Middle frontal gyrus (tissue), 1 donor: ENCODE results near the gene ZC3H13.

Source experiments
- DNase-seq: peaks from one replicate; pipeline ENCODE4 v3.0.0-alpha.2; 2015; ENCODE audit warnings: low spot score; ENCODE audit errors: extremely low spot score

The ZC3H13 gene

DNA sequence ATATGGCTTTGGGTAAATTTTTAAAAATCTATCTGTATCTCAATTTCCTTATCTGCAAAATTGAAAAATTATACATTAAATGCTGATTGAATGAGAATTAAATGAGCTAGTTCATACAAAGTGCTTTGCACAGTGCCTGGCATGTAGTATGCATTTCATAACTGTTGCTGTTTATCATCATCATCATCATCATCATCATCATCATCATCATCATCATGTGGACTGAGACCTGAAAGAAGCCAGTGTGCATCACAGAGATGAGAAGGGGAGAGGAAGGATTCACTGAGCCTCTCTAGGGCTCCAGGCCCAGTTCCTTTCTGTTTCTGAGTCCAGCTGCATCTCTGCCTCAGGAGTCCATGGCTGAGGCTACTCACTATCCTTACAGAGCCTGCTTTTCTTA, 6.9 kb upstream of the ZC3H13 start:
- no peak for DNase-seq

DNA sequence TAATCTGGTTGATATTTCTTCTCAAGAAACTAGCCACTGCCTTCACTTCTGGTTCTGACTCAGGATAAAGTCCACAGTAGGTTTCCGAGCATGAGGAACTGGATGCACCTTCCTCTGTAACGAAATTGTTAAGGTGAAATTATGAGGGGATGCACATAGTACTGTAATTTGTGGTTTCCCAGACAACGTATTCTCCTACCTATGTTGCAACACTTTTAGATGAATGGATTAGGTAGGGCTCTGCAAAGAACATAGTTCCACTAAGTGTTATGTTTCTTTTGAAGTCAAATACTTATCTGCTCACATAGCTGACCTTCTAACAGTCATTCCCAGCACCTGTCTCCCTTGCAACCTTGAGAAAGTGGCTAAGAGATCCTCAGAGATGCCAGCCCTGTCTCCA, 5.7 kb upstream of the ZC3H13 start:
- no peak for DNase-seq

DNA sequence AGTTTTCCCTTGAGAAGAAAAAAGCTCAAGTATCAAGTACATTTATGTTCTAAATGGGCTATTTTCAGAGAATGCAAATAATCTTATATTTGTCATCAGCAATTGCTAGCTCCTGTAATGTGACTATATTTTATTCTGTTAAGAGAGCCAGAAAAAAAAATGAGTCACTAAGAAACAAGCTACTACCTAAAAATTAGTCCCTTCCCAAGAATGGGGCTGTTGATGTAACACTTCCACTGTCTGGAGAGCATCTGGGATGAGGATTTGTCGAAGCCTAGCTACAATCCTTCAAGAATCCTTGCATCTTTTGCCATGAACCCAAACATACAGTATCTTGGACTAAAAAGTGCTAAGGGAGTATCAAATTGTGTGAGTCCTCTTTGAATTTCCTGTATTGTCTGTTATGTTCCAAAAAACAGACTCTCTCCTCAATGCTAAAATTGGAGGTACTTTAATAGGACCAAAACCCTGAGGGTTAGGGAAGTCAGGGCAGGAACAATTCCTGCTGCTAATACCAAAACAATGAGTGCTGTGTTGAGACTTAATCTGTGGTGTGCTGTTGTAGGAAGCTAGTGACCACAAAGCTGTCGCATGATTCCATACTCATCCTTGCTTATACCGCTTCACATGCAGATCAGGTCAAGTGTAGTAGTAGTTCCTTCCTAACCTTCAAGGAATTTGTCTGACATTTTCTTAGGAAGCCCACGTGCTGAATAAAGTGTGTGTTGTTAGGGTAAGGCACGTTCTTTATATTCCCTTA, 4.9 kb upstream of the ZC3H13 start:
- no peak for DNase-seq

DNA sequence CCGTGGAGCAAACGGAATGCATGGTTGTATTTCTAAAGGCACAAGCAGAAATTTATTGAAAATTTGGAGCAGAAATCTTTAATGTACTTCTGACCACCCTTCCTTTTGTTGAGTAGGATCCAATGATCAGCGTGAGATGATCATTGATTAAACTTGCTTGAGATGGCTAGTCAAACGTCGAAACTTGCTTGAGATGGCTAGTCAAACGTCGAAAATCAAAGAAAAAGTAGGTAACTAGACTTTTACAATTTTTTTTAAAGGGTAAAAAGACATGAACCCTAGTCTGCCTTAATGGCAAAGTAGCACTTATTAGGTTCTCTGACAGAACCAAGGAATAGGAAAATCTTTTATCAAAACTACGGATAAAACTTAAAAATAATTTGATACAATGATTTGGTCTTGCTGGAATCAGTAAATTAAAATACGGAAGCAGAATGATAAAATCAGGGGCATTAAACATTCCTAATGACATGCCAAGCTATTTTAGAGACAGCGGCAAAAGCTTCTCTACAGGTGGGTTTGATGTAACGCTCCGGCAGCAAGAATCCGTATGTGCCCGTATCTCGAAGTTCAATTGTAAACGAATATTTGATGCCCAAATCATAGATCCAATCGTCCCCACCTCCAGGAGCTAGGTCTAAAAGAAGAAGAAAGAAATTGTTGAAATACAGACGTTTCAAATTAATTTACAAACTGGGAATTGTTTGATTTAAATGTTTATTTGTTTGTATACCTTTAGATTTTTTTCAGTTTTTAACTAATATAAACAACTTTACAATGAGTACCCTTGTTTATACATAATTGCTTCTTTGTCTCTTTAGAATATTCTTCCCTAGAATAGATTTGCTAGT, 841 bp upstream of the ZC3H13 start:
- no peak for DNase-seq

DNA sequence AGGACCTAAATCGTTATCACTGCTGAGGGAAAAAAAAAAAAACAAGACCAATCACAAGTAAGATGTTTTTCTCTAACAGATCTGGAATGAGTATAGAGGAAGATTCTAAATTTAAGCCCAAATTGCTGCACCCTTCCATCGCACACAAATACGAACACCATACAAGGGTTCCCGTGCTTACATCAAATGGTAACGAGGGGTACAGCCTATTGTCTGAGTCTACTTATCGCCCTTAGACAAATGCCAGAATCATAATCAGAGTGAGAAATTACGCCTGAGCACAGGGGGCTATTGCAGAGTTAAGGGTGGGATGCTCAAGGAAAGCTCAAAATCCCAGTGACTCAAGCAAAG, 603 bp downstream of the ZC3H13 start:
- no peak for DNase-seq

DNA sequence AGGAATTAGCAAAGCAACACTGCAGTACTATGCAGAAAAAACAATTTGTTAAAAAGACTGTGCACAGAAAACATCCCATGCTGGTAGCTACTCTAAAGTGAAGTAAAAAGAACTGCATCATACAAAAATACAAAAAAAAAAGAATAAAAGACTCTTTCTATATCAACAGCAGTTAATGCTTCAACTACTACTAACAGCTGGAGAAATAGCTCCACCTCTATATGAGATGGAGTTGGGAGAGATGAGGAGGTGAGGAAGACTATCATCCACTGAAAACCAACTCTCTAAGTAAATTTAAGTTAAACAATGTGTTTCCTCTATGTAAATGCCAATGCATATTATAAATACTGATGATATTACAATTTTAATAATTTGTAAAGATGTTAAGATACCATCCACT, 1.8 kb downstream of the ZC3H13 start:
- no peak for DNase-seq

DNA sequence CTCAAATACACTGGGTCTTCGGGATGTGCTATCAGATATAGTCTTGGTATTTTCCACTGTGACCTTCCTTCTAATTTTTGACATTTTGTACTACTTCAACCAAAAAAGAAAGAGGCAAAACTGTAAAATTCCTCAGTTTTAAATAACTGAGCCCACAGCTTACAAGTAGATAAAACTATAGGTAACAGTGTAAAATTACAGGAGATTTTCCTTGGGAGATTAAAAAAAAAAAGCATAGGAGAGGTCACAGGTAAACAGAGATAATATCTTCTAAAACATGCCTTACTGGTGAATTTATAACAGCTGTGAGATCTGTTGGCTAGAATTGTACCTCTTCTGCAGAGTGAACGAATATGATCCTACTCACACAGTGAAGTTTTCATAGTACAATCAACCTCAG, 7.1 kb downstream of the ZC3H13 start:
- no peak for DNase-seq

DNA sequence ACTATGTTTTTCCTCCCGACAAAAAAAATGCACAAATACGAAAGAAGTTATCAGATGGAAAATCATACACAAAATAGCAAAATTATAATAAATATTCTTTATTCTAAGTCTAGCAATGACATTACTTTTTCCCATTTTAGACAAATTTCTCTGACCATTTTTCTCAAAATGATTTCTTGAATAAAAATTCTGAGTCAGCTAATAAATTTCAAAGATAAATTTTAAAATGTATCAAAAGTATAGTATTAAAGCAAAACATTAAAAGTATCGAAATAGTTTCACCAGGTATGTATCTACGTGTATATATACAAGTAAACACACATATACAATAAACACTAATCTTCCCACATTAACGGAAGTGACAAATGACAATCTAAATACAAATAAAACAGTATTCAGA, 8.9 kb downstream of the ZC3H13 start:
- no peak for DNase-seq

DNA sequence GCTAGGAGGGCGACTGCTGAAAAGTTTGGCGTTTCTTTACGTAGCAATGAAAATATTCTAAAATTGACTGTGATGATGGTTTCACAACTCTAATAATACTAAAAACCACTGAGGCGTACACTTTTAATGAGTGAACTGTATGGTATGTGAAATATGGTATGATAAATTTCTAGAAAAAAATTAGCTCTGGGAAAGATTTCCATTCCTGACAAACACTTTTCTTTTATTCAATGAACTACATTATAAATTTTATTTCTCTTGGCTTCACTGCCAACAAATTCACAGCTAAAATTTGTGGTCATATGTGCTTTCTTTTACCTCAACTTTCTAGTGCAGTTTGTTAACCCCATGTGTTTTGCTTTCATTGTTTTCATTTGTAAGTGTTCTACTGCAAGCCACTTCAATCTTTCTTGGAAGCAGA, 11.1 kb downstream of the ZC3H13 start:
- DNase-seq: no peak

DNA sequence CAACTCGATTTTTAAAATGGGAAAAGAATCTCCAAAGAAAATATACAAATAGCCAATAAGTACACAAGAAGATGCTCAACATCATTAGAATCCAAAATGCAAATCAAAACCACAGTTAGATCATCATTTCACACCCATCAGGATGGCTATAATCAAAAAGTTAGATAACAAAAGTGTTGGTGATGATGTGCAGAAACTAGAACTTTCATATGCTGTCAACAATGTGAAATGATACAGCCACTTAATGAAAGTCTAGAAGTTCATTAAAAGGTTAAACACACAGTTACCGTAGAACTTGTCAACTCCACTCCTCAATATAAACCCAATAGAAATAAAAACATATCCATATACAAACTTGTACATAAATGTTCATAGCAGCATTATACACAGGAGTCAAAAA, 11.8 kb downstream of the ZC3H13 start:
- no peak for DNase-seq

DNA sequence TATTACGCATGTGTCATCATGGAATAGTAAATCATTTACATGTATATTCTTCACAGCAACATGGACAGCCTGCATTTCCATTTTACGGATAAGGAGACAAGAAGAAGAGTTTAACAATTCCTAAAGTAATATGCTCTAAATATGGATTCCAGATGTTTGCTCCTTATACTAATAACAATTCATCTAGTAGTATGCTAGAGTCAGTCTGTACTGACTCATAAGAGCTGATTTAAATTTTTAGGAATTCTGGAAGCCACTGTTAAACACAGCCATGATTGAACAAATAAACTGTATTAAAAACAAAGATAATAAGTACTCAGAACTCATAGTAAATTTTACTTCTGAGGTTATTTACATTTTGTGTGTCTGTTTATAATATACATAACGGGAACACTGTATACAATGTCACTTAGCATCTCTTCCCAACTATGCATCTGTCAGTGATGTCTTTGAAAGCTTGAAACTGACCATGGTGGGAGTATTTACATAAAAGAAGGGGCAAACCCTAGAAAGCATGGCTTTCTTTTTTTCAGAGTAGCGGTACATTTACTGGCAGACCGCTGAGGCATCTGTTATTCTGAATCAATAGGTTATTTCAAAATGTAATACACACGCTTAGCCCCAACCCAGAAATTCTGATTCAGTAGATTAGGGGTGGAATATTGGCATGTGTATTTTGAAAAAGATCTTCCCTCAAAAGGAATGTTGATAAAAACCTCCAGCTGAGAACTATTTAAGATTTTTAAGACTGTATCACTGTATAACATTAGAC, 12.9 kb downstream of the ZC3H13 start:
- DNase-seq: no peak

DNA sequence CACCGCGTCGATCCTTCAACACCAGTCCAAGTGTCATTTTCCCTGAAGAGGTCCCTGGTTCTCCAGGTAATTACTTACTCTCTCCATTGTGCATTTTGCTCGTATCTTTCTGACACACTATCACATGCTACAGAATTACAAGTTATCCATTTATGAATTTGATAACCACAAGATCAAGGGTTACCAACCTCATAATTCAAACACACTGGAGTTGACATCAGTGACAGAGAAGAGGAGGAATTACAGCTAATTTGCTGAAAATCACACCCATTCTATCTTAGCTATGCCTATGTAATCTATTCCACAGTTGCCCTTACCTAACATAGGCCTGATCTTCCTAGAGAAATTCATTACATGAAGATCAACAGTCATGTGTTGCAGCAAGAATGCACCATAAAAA, 14.2 kb downstream of the ZC3H13 start:
- no peak for DNase-seq

DNA sequence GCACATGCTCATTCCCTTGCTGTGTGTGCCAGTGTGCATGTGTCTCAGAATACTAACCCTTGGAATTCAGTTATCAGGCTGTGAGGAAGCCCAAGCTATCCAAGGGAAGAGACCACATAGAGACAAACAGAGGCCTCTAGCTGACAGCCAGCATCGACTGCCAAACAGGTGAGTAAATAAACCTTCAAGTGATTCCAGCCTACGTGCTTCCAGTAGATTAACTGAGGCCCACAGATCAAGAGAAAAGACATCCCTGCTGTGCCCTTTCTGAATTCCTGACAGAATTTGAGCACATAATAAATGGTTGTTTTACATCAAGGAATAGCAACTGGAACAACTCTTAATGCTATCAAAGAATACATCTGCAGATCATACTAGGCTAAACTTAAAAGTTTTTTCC, 17.5 kb downstream of the ZC3H13 start:
- DNase-seq: no peak

DNA sequence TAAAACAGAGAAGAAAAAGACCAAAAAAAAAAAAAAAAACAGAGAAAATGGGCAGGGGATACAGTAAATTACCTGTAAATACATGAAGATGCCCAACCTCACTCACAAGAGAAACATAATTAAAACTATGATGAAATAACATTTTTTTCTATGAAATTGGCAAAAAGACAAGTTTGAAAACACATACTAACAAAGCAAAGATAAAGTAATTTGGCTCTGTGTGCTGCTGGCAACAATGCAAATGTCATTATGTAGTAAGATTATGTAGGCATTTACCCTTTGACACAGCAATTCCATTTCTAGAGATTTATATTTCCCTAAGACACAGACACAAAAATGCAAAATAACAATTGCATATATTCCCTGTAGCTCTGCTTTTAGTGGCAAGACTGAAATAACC, 20.2 kb downstream of the ZC3H13 start:
- DNase-seq: no peak

DNA sequence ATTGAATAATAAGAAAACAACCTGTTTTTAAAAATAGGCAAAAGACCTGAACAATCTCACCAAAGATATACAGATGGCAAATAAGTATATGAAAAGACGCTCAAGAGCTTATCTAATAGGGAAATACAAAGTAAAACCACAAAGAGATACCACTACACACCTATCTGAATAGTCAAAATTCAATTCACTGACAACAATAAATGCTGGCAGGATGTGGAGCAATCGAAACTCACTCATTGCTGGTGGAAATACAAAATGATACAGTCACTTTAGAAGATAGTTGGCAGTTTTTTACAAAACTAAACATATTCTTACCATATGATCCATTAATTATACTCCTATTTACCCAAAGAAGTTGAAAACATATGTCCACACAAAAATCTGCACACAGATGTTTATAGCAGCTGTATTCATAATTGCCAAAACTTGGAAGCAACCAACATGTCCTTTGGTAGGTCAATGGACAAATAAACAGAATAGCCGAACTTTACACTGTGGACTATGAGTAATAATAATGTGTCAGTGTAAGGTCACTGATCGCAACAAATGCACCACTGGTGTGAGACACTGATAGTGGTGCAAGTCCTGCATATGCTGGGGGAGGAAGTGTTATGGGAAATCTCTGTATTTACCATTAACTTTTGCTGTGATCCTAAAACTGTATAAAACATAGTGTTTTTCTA, 20.8 kb downstream of the ZC3H13 start:
- no peak for DNase-seq

DNA sequence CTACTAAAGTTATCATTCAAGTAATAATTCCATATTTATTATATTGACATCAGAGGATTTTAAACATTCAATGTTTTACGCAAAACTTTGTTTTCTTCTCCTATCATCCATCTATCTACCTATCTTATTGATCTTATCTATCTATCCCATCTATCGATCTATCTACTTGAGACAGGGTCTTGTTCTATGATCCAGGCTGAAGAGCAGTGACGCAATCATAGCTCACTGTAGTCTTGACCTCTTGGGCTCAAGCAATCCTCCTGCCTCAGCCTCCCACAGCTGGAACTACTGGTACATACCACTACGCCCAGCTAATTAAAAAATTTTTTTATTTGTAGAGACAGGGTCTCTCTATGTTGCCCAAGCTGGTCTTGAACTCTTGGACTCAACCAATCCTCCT, 27.4 kb downstream of the ZC3H13 start:
- no peak for DNase-seq

DNA sequence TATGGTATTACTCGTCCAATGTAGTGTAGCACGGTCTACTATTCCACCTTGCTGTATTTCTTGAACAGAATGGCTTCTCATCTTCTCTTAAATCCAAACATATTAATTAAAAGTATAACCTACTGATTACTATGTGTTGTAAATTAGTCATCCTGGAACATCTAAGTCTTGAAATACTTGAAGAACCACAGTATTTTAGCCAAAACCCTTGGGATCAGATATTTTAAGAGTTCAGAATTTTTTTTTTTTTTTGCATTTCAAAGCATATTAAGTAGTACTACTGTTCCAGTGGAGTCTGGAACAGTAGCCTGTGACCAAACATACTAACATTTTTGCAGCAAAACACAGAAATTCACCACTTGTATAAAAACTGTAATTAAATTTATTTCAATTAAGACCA, 30.1 kb downstream of the ZC3H13 start:
- no peak for DNase-seq

DNA sequence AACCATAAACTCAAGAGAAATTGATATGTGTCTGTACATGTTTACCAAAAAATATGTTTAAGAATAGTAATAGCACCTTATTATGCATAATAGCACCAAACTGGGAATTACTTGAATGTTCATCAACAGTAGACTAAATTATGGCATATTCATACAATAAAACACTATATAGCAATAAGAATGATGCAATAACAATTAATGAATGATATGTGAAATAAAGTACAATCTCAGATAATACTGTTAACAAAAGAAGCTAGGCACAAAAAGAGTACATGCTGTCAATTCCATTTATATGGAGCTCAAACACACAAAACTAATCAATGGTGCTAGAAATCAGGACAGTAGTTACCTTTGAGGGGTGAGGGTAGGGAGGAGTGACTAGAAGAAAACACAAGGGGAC, 36.3 kb downstream of the ZC3H13 start:
- no peak for DNase-seq

DNA sequence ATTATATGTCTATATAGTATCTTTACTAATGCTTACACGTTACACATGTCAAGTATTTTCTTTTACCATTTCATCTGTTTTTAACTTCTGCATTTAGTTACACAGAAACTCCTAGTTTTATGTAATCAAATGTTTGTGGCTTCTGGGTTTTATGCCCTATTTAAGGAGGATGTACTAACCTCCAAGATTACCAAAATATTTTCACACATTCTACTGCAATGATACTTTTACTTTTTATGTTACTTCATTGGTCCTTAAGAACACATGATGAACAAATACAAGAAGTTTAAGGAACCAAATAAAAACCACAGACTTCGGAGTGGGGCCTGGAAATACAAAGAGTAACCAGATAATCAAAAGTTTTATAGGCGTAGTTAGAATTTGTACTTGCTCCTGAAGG, 37.2 kb downstream of the ZC3H13 start:
- no peak for DNase-seq

DNA sequence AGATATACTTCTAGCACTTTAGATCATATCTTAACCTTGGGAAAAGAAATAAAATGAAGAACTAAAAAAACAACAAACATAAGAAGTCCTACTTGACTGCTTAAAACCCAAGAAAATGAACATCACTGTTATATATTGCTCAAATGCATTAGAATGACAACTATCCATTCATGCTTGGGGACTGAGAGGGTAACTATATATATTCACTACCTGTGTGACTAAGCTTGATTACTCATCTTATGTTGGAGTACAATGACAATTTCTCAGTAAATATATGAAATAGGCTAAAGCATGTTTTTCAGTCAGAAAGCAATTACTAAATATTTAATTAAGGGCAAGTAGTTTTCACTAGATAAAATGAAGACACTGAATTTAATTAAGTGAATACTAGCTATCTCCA, 40.1 kb downstream of the ZC3H13 start:
- DNase-seq: no peak

DNA sequence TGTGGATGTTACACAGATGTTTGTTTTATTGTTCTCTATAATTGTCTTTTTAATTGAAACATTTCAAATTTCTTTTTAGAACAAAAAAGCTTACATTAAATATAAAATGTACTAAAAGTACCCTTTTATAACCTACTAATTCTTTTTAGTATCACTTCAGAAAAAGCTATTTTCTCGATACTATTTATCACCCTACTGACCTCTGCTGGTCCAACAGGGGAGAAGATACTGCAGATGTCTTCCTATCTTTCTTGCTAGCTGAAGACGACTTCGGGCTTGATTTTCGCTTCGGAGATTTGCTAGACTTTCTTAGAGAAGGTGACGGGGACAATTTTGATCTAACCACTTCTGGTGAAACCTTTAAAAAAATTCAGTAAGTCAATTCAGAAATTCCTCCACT, 42.4 kb downstream of the ZC3H13 start:
- no peak for DNase-seq

DNA sequence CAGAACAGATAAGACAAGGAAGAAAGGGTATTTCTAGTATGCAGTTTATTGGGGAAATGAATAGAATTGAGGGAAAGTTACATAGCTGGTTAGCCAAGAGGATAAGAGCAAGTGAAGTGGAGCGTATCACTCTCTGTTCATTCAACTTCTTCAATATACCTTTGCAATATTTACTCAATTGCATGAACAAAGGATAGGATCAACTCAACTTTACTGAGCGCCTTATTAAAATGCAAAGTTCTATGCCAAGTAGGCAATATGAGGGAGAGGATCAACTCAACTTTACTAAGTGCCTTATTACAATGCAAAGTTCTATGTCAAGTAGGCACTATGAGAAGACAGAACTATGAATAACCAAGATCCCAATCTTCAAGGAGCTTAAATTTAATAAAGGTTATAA, 43.9 kb downstream of the ZC3H13 start:
- no peak for DNase-seq
